SU-DHL-6 (cell line): ENCODE data around the gene ZC3H18.

Source experiments
- CTCF ChIP-seq: fragments of 200-600 bp; sonication (generic); IDR thresholded peaks from one replicate; pipeline ENCODE4 v1.5.1; 2017; ENCODE audit warnings: antibody characterized with exemption, mild to moderate bottlenecking, low read length, moderate library complexity; ENCODE audit not compliant: insufficient read depth, poor library complexity, severe bottlenecking
- EZH2phosphoT487 ChIP-seq: fragments of 200-600 bp; sonication (generic), shearing (Covaris generic); conservative IDR thresholded peaks from 2 replicates; pipeline ENCODE4 v1.6.1; 2018; ENCODE audit warnings: mild to moderate bottlenecking, antibody characterized with exemption, low read length, moderate library complexity, mixed read lengths

GRCh38 chr16:88552815-88553214, 17.4 kb upstream of the ZC3H18 start:
- TF ChIP-seq CTCF (no peak), EZH2phosphoT487 (no peak)
